ENCODE measurements around the gene RFK.
"Not testable (repeated sequence)": the region's sequence is repeated elsewhere in the genome, so short reads cannot be mapped to it uniquely, and the experiment has no call there.

Gene RFK

GRCh38 chr9:76369583-76369982 lies 24.6 kb downstream of the RFK start:
- Histone ChIP-seq H3K27ac (ENCODE audit: low read depth, low read length) (no peak overlapping the region), H3K36me3 (ENCODE audit: insufficient read depth, low read length) (no peaks in the 10 kb centered on the region), H3K4me3 (ENCODE audit: low read length) (no peak overlapping the region), H3K9ac (ENCODE audit: low read depth, low read length) (no peak overlapping the region), H3K27me3 (ENCODE audit: insufficient read depth, low read length) (no peaks in the 10 kb centered on the region), H3K9me3 (ENCODE audit: insufficient read depth, low read depth, low read length) (no peaks in the 10 kb centered on the region), H3K4me1 (ENCODE audit: insufficient read depth, low read length) (peaks cover 16% of the 10 kb centered on the region; the same call in 1 of the 2 replicates)
- 84% methylated on average over 4 of the region's 4 CpGs for WGBS

GRCh38 chr9:76366275-76366674 lies 28.0 kb downstream of the RFK start:
- H3K9me3 ChIP-seq (ENCODE audit: insufficient read depth, low read depth, low read length): no peaks in the 10 kb centered on the region
- 92% methylated on average over 2 of the region's 4 CpGs for WGBS
- H3K27me3 ChIP-seq (ENCODE audit: insufficient read depth, low read length): no peaks in the 10 kb centered on the region
- no peak overlapping the region for H3K4me3 ChIP-seq (ENCODE audit: low read length)
- no peak overlapping the region for H3K27ac ChIP-seq (ENCODE audit: low read depth, low read length)
- H3K9ac ChIP-seq (ENCODE audit: low read depth, low read length): no peak overlapping the region
- H3K4me1 ChIP-seq (ENCODE audit: insufficient read depth, low read length): peaks cover 12% of the 10 kb centered on the region; the same call in 1 of the 2 replicates
- no peaks in the 10 kb centered on the region for H3K36me3 ChIP-seq (ENCODE audit: insufficient read depth, low read length)

- Histone ChIP-seq H3K4me1 (ENCODE audit: insufficient read depth, low read length) (peaks cover 12% of the 10 kb centered on the region; the same call in 1 of the 2 replicates), H3K9me3 (ENCODE audit: insufficient read depth, low read depth, low read length) (no peaks in the 10 kb centered on the region), H3K27ac (ENCODE audit: low read depth, low read length) (no peak overlapping the region), H3K27me3 (ENCODE audit: insufficient read depth, low read length) (no peaks in the 10 kb centered on the region), H3K9ac (ENCODE audit: low read depth, low read length) (no peak overlapping the region), H3K4me3 (ENCODE audit: low read length) (no peak overlapping the region), H3K36me3 (ENCODE audit: insufficient read depth, low read length) (no peaks in the 10 kb centered on the region)
- 71% methylated on average over 1 of the region's 1 CpG for WGBS
Measured at GRCh38 chr9:76365028-76365427, 29.2 kb downstream of the RFK start.

- H3K9me3 ChIP-seq (ENCODE audit: insufficient read depth, low read depth, low read length): no peaks in the 10 kb centered on the region
- WGBS: 91% methylated on average over 3 of the region's 3 CpGs
- H3K4me3 ChIP-seq (ENCODE audit: low read length): no peak overlapping the region
- no peaks in the 10 kb centered on the region for H3K36me3 ChIP-seq (ENCODE audit: insufficient read depth, low read length)
- no peak overlapping the region for H3K27ac ChIP-seq (ENCODE audit: low read depth, low read length)
- no peaks in the 10 kb centered on the region for H3K27me3 ChIP-seq (ENCODE audit: insufficient read depth, low read length)
- H3K4me1 ChIP-seq (ENCODE audit: insufficient read depth, low read length): peaks cover 12% of the 10 kb centered on the region; the same call in 1 of the 2 replicates
- H3K9ac ChIP-seq (ENCODE audit: low read depth, low read length): no peak overlapping the region
Measured at GRCh38 chr9:76363032-76363395, 31.2 kb downstream of the RFK start.

GRCh38 chr9:76362332-76363031 lies 31.7 kb downstream of the RFK start:
- H3K36me3 ChIP-seq (ENCODE audit: insufficient read depth, low read length); H3K4me3 ChIP-seq (ENCODE audit: low read length); H3K27ac ChIP-seq (ENCODE audit: low read depth, low read length); H3K27me3 ChIP-seq (ENCODE audit: insufficient read depth, low read length); H3K9ac ChIP-seq (ENCODE audit: low read depth, low read length); H3K9me3 ChIP-seq (ENCODE audit: insufficient read depth, low read depth, low read length): not testable (repeated sequence)
- peaks cover 12% of the 10 kb centered on the region; the same call in 1 of the 2 replicates for H3K4me1 ChIP-seq (ENCODE audit: insufficient read depth, low read length)
- 94% methylated on average over 16 of the region's 16 CpGs for WGBS

GRCh38 chr9:76359766-76360165 lies 34.5 kb downstream of the RFK start:
- H3K4me1 ChIP-seq (ENCODE audit: insufficient read depth, low read length): 0 out of 2 replicates have a peak, but pooled peaks cover 5% of the 10 kb centered on the region
- H3K36me3 ChIP-seq (ENCODE audit: insufficient read depth, low read length): no peaks in the 10 kb centered on the region
- 95% methylated on average over 2 of the region's 2 CpGs for WGBS
- H3K27ac ChIP-seq (ENCODE audit: low read depth, low read length): no peak overlapping the region
- no peak overlapping the region for H3K4me3 ChIP-seq (ENCODE audit: low read length)
- no peak overlapping the region for H3K9ac ChIP-seq (ENCODE audit: low read depth, low read length)
- H3K27me3 ChIP-seq (ENCODE audit: insufficient read depth, low read length): no peaks in the 10 kb centered on the region
- H3K9me3 ChIP-seq (ENCODE audit: insufficient read depth, low read depth, low read length): no peaks in the 10 kb centered on the region

GRCh38 chr9:76359365-76359764 lies 34.9 kb downstream of the RFK start:
- H3K9ac ChIP-seq (ENCODE audit: low read depth, low read length): no peak overlapping the region
- H3K4me1 ChIP-seq (ENCODE audit: insufficient read depth, low read length): 0 out of 2 replicates have a peak, but pooled peaks cover 1% of the 10 kb centered on the region
- 93% methylated on average over 4 of the region's 4 CpGs for WGBS
- H3K36me3 ChIP-seq (ENCODE audit: insufficient read depth, low read length): no peaks in the 10 kb centered on the region
- no peaks in the 10 kb centered on the region for H3K9me3 ChIP-seq (ENCODE audit: insufficient read depth, low read depth, low read length)
- no peaks in the 10 kb centered on the region for H3K27me3 ChIP-seq (ENCODE audit: insufficient read depth, low read length)
- no peak overlapping the region for H3K27ac ChIP-seq (ENCODE audit: low read depth, low read length)
- H3K4me3 ChIP-seq (ENCODE audit: low read length): no peak overlapping the region

GRCh38 chr9:76358628-76359280 lies 35.5 kb downstream of the RFK start:
- Histone ChIP-seq H3K27ac (ENCODE audit: low read depth, low read length) (no peak overlapping the region), H3K27me3 (ENCODE audit: insufficient read depth, low read length) (no peaks in the 10 kb centered on the region), H3K4me3 (ENCODE audit: low read length) (no peak overlapping the region), H3K4me1 (ENCODE audit: insufficient read depth, low read length) (no peaks in the 10 kb centered on the region), H3K36me3 (ENCODE audit: insufficient read depth, low read length) (no peaks in the 10 kb centered on the region), H3K9ac (ENCODE audit: low read depth, low read length) (no peak overlapping the region), H3K9me3 (ENCODE audit: insufficient read depth, low read depth, low read length) (no peaks in the 10 kb centered on the region)
- WGBS: 97% methylated on average over 5 of the region's 10 CpGs

- H3K27me3 ChIP-seq (ENCODE audit: insufficient read depth, low read length): no peaks in the 10 kb centered on the region
- 97% methylated on average over 1 of the region's 1 CpG for WGBS
- H3K9me3 ChIP-seq (ENCODE audit: insufficient read depth, low read depth, low read length): no peaks in the 10 kb centered on the region
- no peak overlapping the region for H3K27ac ChIP-seq (ENCODE audit: low read depth, low read length)
- H3K36me3 ChIP-seq (ENCODE audit: insufficient read depth, low read length): no peaks in the 10 kb centered on the region
- no peak overlapping the region for H3K4me3 ChIP-seq (ENCODE audit: low read length)
- H3K9ac ChIP-seq (ENCODE audit: low read depth, low read length): no peak overlapping the region
- no peaks in the 10 kb centered on the region for H3K4me1 ChIP-seq (ENCODE audit: insufficient read depth, low read length)
Measured at GRCh38 chr9:76357555-76357954, 36.7 kb downstream of the RFK start.

GRCh38 chr9:76355886-76356285 lies 38.3 kb downstream of the RFK start:
- no peak overlapping the region for H3K4me3 ChIP-seq (ENCODE audit: low read length)
- H3K27ac ChIP-seq (ENCODE audit: low read depth, low read length): no peak overlapping the region
- no peaks in the 10 kb centered on the region for H3K4me1 ChIP-seq (ENCODE audit: insufficient read depth, low read length)
- 88% methylated on average over 6 of the region's 6 CpGs for WGBS
- no peaks in the 10 kb centered on the region for H3K27me3 ChIP-seq (ENCODE audit: insufficient read depth, low read length)
- no peaks in the 10 kb centered on the region for H3K36me3 ChIP-seq (ENCODE audit: insufficient read depth, low read length)
- no peak overlapping the region for H3K9ac ChIP-seq (ENCODE audit: low read depth, low read length)
- H3K9me3 ChIP-seq (ENCODE audit: insufficient read depth, low read depth, low read length): no peaks in the 10 kb centered on the region

GRCh38 chr9:76354221-76354620 lies 40.0 kb downstream of the RFK start:
- Histone ChIP-seq H3K4me1 (ENCODE audit: insufficient read depth, low read length) (no peaks in the 10 kb centered on the region), H3K27me3 (ENCODE audit: insufficient read depth, low read length) (no peaks in the 10 kb centered on the region), H3K4me3 (ENCODE audit: low read length) (no peak overlapping the region), H3K36me3 (ENCODE audit: insufficient read depth, low read length) (no peaks in the 10 kb centered on the region), H3K9me3 (ENCODE audit: insufficient read depth, low read depth, low read length) (no peaks in the 10 kb centered on the region), H3K27ac (ENCODE audit: low read depth, low read length) (no peak overlapping the region), H3K9ac (ENCODE audit: low read depth, low read length) (no peak overlapping the region)
- WGBS: 69% methylated on average over 3 of the region's 3 CpGs
